ENCODE data around the gene BDKRB2.
A peak's percentile ranks its signal among the peaks of the same experiment; 100 is the strongest.

The BDKRB2 gene

DNA sequence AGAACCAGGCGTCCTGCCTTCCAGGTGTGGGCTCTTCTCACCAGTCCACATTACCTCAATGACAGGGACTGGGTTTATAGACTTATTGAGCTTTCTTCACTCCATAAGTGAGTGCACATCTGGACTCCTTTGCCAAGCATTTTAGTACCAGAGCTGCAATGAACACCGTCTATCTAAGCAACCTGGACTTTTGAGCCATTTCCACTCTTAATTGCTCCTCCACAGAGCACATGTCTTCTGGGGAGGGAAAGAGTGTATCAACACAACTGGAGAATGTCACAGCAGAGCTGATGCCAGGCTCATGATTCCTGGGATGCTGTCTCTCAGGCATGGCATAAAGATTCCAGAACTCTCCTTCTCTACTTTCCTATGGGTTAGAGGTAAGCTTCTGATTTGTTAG lies 43.0 kb upstream of the BDKRB2 start:
- H3K4me3 ChIP-seq (replicated peaks; ENCODE audit: low read depth, low read length): no peak overlapping the region
- TF ChIP-seq, protein P1, sequence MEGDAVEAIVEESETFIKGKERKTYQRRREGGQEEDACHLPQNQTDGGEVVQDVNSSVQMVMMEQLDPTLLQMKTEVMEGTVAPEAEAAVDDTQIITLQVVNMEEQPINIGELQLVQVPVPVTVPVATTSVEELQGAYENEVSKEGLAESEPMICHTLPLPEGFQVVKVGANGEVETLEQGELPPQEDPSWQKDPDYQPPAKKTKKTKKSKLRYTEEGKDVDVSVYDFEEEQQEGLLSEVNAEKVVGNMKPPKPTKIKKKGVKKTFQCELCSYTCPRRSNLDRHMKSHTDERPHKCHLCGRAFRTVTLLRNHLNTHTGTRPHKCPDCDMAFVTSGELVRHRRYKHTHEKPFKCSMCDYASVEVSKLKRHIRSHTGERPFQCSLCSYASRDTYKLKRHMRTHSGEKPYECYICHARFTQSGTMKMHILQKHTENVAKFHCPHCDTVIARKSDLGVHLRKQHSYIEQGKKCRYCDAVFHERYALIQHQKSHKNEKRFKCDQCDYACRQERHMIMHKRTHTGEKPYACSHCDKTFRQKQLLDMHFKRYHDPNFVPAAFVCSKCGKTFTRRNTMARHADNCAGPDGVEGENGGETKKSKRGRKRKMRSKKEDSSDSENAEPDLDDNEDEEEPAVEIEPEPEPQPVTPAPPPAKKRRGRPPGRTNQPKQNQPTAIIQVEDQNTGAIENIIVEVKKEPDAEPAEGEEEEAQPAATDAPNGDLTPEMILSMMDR (IDR thresholded peaks at IDR 0.05; ENCODE audit: low read length, missing control alignments): no peak
- no peak for DNase-seq (ENCODE audit: low read depth)

DNA sequence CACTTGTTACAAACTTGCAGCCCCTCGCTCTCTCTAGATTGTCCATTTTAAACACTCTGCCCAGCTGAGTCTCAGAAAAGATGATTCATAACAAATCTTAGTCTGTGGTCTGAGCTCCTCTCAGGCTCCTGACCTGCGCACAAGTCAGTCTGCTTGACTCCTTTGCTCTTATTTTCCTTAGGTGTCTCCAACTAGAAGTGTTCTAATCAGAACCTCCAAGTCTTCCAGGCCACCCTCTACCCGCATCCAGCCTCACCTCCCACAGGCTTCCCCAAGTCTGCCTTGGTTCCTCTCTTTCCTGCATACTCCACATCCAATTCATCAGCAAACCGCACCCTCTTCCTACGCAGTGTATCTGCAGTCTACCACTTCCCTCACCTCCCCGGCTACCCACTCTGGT lies 42.4 kb upstream of the BDKRB2 start:
- DNase-seq (ENCODE audit: low read depth): no peak
- H3K4me3 ChIP-seq (replicated peaks; ENCODE audit: low read depth, low read length): no peak overlapping the region
- TF ChIP-seq, protein P1 (IDR thresholded peaks at IDR 0.05; ENCODE audit: low read length, missing control alignments): no peak

DNA sequence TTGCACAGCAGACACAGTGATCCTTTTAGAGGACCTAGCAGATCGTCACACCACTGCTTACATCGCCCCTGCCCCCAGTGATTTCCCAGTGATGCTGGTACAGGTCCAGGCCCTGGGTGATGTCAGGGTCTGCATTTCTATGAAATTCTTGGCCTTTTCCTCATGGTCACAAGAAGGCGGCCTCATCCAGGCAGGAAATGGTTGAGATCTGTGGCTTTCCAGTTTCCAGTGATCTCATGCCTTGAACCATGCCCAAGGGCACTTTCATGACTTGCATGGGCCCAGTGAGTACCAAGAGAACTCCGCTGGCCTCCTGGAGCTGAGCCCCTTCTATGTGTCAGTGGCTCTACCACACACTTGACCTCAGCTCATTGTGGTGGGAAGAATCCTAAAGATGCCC lies 41.9 kb upstream of the BDKRB2 start:
- DNase-seq (ENCODE audit: low read depth): peak; percentile 14
- no peak overlapping the region for H3K4me3 ChIP-seq (replicated peaks; ENCODE audit: low read depth, low read length)
- TF ChIP-seq, protein P1 (IDR thresholded peaks at IDR 0.05; ENCODE audit: low read length, missing control alignments): no peak

DNA sequence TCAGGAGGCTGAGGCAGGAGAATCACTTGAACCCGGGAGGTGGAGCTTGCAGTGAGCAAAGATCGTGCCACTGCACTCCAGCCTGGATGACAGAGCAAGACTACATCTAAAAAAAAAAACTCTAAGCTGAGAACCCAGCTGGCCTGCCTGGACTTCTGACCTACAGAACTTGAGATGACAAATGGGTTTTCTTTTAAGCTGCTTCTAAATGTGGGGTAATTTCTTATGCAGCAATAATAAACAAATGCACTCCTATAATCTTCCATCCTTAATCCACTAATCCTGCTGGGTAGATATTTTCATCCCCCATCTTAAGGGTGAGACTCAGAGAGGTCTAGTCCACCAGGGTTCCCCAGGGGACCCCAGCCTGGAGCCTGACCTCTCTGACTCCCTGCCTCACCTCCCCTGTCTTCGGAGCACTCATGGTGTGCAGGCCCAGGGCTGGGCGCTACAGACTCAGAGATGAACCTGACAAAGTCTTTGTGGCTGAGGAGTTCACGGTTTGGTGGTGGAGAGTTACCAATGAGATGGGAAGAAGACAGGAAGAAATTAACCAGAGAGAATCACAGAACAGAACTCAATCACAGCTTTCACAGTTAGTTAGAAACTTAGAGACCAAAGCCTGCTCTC lies 39.7 kb upstream of the BDKRB2 start:
- DNase-seq (ENCODE audit: low read depth): no peak
- H3K4me3 ChIP-seq (replicated peaks; ENCODE audit: low read depth, low read length): no peak overlapping the region
- TF ChIP-seq, protein P1 (IDR thresholded peaks at IDR 0.05; ENCODE audit: low read length, missing control alignments): no peak

DNA sequence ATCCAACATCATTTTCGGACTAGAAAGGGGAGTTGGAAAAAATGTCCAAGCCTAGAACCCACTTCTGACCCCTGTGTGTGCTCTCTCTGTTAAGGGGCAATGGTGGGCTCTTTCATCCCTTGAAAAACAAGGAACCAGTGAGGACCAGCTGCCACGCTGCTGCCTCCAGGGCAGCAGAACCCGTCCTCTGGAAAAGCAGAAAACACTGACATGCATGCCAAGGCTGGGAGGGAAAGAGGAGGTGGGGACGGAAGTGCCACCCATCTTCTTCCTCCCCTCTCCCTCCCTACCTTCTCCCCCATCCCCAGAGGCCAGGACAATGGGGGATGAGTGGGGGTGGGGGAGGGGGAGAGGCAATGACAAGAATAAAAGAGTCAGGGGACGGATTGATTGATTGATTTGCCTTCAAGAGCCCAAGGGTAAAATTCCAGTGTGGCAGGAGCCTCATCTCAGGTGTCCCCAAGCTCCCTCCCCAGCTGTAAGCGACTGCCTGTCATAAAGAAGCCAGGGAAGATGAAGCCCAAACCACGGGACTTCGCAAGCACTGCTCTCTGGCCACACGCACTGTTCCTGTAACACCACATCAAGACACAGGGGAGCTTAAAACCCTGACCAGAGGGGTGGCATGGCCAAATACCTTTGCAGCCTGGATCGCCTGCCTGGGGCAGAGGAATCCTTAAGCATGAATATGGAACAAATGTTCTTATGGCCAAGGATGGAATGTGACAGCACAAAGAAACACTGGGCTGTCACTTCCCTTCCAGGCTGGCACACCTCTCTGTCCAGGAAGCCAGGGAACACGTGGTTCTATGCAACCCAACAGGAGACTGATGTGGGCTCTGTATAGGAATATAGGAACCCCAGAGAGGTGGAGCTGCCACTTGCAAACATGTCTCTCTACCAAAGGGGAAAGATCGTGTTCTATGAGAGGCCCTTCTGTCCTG lies 38.9 kb upstream of the BDKRB2 start:
- DNase-seq (ENCODE audit: low read depth): no peak
- no peak overlapping the region for H3K4me3 ChIP-seq (replicated peaks; ENCODE audit: low read depth, low read length)
- TF ChIP-seq, protein P1 (IDR thresholded peaks at IDR 0.05; ENCODE audit: low read length, missing control alignments): no peak

DNA sequence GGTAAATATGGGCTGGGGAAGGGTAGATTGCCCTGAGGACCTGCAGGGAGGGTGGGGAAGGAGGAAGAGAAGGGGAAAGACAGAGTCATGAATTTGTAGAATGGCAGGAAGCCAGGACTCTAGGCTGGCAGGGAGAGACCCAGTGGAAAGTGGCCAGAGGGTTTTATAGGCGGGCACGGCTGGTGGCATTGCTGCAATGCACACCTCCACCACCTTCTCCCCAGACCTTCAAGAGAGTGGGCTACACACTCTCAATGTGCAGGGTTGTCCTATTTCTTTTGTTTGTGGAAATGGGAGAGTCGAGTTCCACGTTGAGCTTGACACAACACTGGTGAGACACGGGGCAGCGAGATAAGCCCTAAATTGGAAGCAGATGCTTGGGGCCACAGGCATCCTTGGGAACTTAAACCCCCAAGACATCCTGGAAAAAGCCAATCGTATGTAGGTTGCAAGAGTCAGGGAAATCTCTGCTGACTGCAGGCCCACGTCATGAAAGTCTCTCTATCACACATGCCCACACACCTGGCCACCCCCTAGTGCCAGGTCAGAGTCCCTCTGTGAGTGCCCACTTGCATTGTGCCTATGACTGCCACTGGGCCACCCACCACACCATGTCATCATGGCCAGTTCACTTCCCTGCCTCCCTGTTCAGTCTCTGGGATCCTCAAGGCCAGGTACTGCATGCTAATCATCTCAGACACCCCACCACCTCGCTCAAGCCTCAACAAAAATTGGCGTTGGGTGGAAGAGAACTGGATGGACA lies 38.0 kb upstream of the BDKRB2 start:
- DNase-seq (ENCODE audit: low read depth): no peak
- TF ChIP-seq, protein P1 (IDR thresholded peaks at IDR 0.05; ENCODE audit: low read length, missing control alignments): no peak
- H3K4me3 ChIP-seq (replicated peaks; ENCODE audit: low read depth, low read length): no peak overlapping the region

Measured in fibroblast of pulmonary artery (primary cell).